ENCODE data around the gene GJA1.

Gene GJA1

GRCh38 chr6:121460170-121460569 lies 24.7 kb downstream of the GJA1 start:
- TF ChIP-seq TAF1 (IDR thresholded peaks at IDR 0.05; ENCODE audit: borderline replicate concordance, insufficient read depth, low read length), result no peak
- no peak for TF ChIP-seq FOXP2 (optimal IDR thresholded peaks at IDR 0.05; ENCODE audit: borderline replicate concordance, extremely low read depth, extremely low read length, insufficient read depth)
- no peak for TF ChIP-seq POLR2AphosphoS5 (IDR thresholded peaks at IDR 0.05; ENCODE audit: low read depth, low read length)
- no peak for TF ChIP-seq SIN3A (IDR thresholded peaks at IDR 0.05; ENCODE audit: borderline replicate concordance, insufficient read depth, low read length)
- TF ChIP-seq REST (IDR thresholded peaks at IDR 0.05; ENCODE audit: insufficient read depth in 1 of 2, low read depth in 2 of 2, low read length in 2 of 2), result no peak

- TF ChIP-seq SIN3A (IDR thresholded peaks at IDR 0.05; ENCODE audit: borderline replicate concordance, insufficient read depth, low read length) (no peak), FOXP2 (optimal IDR thresholded peaks at IDR 0.05; ENCODE audit: borderline replicate concordance, extremely low read depth, extremely low read length, insufficient read depth) (no peak), TAF1 (IDR thresholded peaks at IDR 0.05; ENCODE audit: borderline replicate concordance, insufficient read depth, low read length) (no peak), REST (IDR thresholded peaks at IDR 0.05; ENCODE audit: insufficient read depth in 1 of 2, low read depth in 2 of 2, low read length in 2 of 2) (no peak), POLR2AphosphoS5 (IDR thresholded peaks at IDR 0.05; ENCODE audit: low read depth, low read length) (no peak)
These were observed 27.6 kb downstream of the GJA1 start for GRCh38 chr6:121463087-121463486.

GRCh38 chr6:121465101-121465500 lies 29.7 kb downstream of the GJA1 start:
- TF ChIP-seq SIN3A (IDR thresholded peaks at IDR 0.05; ENCODE audit: borderline replicate concordance, insufficient read depth, low read length) (no peak), FOXP2 (optimal IDR thresholded peaks at IDR 0.05; ENCODE audit: borderline replicate concordance, extremely low read depth, extremely low read length, insufficient read depth) (no peak), REST (IDR thresholded peaks at IDR 0.05; ENCODE audit: insufficient read depth in 1 of 2, low read depth in 2 of 2, low read length in 2 of 2) (no peak), POLR2AphosphoS5 (IDR thresholded peaks at IDR 0.05; ENCODE audit: low read depth, low read length) (no peak)

GRCh38 chr6:121479486-121480098 lies 44.1 kb downstream of the GJA1 start:
- TF ChIP-seq FOXP2 (optimal IDR thresholded peaks at IDR 0.05; ENCODE audit: borderline replicate concordance, extremely low read depth, extremely low read length, insufficient read depth) (no peak), TAF1 (IDR thresholded peaks at IDR 0.05; ENCODE audit: borderline replicate concordance, insufficient read depth, low read length) (no peak), REST (IDR thresholded peaks at IDR 0.05; ENCODE audit: insufficient read depth in 1 of 2, low read depth in 2 of 2, low read length in 2 of 2) (no peak), POLR2AphosphoS5 (IDR thresholded peaks at IDR 0.05; ENCODE audit: low read depth, low read length) (no peak), SIN3A (IDR thresholded peaks at IDR 0.05; ENCODE audit: borderline replicate concordance, insufficient read depth, low read length) (no peak)
